A673 (cell line): ENCODE data around the gene LRP1B. TPM values are rescaled to one million over a fixed set of nuclear protein-coding genes. Genes with fewer than 3 reads are reported as not detected.
A peak's percentile ranks its signal among the peaks of the same experiment; 100 is the strongest.

Source experiments
- BruUV-seq: library from RNA; stranded (reverse); fragments of 400-500 nt; replicated peaks from 2 replicates; lab custom pipeline; 2021; lab: Mats Ljungman, UMichigan
- CTCF ChIA-PET: fragments of 300-600 bp; sonication (Branson Sonifier 250); formaldehyde crosslinking; loops from one replicate; lab custom pipeline; 2022; ENCODE audit warnings: antibody characterized with exemption; lab: Charles Lee
- POLR2A ChIA-PET: fragments of 300-600 bp; sonication (Branson Sonifier 250); formaldehyde crosslinking; loops from one replicate; lab custom pipeline; 2022; ENCODE audit warnings: antibody characterized with exemption; ENCODE audit not compliant: low non-redundant PET; lab: Charles Lee
- DNase-seq: peaks from one replicate; pipeline ENCODE4 v3.0.0-alpha.2; 2015; ENCODE audit warnings: low spot score
- H3K27ac ChIP-seq: fragments of 200-600 bp; sonication (generic); 2 replicates; pipeline ENCODE4 v1.5.1; 2016; ENCODE audit warnings: mixed run types, low read depth, mild to moderate bottlenecking, mixed read lengths, antibody characterized with exemption, low read length; ENCODE audit not compliant: poor library complexity, severe bottlenecking
- H3K27me3 ChIP-seq: fragments of 200-600 bp; sonication (generic); replicated peaks from 2 replicates; pipeline ENCODE4 v1.6.1; 2017; ENCODE audit warnings: mixed run types, low read depth, mild to moderate bottlenecking, mixed read lengths, antibody characterized with exemption, low read length; ENCODE audit not compliant: insufficient read depth, poor library complexity
- H3K36me3 ChIP-seq: fragments of 200-600 bp; sonication (generic); 2 replicates; pipeline ENCODE4 v1.6.1; 2016; ENCODE audit warnings: mixed run types, mild to moderate bottlenecking, mixed read lengths, antibody characterized with exemption, low read length; ENCODE audit not compliant: insufficient read depth, poor library complexity, severe bottlenecking
- H3K4me1 ChIP-seq: fragments of 200-600 bp; sonication (generic); 2 replicates; pipeline ENCODE4 v1.6.1; 2017; ENCODE audit warnings: mixed run types, mild to moderate bottlenecking, mixed read lengths, antibody characterized with exemption, low read length; ENCODE audit not compliant: insufficient read depth, poor library complexity, severe bottlenecking
- H3K4me3 ChIP-seq: fragments of 200-600 bp; sonication (generic); 2 replicates; pipeline ENCODE4 v1.5.1; 2016; ENCODE audit warnings: low read depth, mixed run types, mild to moderate bottlenecking, mixed read lengths, low read length; ENCODE audit not compliant: poor library complexity, severe bottlenecking
- H3K9me3 ChIP-seq: fragments of 200-600 bp; sonication (generic); 2 replicates; pipeline ENCODE4 v1.6.1; 2016; ENCODE audit warnings: mixed run types, low read depth, mild to moderate bottlenecking, mixed read lengths, antibody characterized with exemption, low read length; ENCODE audit not compliant: poor library complexity, severe bottlenecking
- EZH2 ChIP-seq: fragments of 200-600 bp; sonication (generic); IDR thresholded peaks from 2 replicates; pipeline ENCODE4 v1.6.1; 2017; ENCODE audit warnings: borderline replicate concordance, low read depth, mild to moderate bottlenecking, mixed read lengths, antibody characterized with exemption, low read length; ENCODE audit not compliant: poor library complexity, severe bottlenecking
- intact Hi-C: fragments of 100-400 bp; cut with micrococcal nuclease; formaldehyde crosslinking; loops from one replicate; pipeline ENCODE4 v1.10.0; 2022; ENCODE audit not compliant: unreplicated experiment
- total RNA-seq: library from RNA; stranded (reverse); gene quantifications from 2 replicates; pipeline ENCODE4 v1.2.3, GENCODE V29; 2021
- TF ChIP-seq, protein P1 (sequence below): fragments of 300-800, 200-600 bp; sonication (generic); conservative IDR thresholded peaks from 2 replicates; pipeline ENCODE4 v1.5.1; 2017; ENCODE audit warnings: low read depth, mild to moderate bottlenecking, antibody characterized with exemption, low read length, moderate library complexity, mixed read lengths

LRP1B gene
- total RNA-seq, 1 experiment from 2014 or later = 9.9 TPM

DNA sequence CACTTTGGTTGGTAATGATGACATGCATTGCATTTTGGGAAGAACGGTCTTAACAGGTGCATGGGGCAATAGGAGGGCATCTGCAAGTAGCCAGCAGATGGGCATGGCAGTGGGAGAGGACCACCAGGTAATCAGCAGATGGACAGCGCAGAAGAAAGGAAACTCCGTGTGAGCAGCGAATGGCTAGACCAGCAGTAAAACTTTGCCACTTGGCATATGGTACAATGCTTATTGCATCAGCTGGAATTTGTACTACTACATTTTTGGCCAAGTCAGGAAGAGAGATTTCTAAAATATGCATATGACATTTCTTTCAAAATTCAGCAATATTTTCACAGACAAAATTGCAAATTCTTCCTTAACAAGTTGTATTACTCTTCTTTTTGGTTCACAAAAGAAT, 768.5 kb downstream of the LRP1B start:
- no peak overlapping the region for H3K4me3 ChIP-seq
- no peaks in the 10 kb centered on the region for H3K4me1 ChIP-seq
- DNase-seq = no peak
- H3K27me3 ChIP-seq = no peaks in the 10 kb centered on the region
- ChIA-PET CTCF (no interaction called here), POLR2A (no interaction called here)
- no peak overlapping the region for H3K27ac ChIP-seq
- intact Hi-C loops = no loop called here
- BruUV-seq = no TSS peak
- TF ChIP-seq EZH2 = no peak
- TF ChIP-seq, protein P1, sequence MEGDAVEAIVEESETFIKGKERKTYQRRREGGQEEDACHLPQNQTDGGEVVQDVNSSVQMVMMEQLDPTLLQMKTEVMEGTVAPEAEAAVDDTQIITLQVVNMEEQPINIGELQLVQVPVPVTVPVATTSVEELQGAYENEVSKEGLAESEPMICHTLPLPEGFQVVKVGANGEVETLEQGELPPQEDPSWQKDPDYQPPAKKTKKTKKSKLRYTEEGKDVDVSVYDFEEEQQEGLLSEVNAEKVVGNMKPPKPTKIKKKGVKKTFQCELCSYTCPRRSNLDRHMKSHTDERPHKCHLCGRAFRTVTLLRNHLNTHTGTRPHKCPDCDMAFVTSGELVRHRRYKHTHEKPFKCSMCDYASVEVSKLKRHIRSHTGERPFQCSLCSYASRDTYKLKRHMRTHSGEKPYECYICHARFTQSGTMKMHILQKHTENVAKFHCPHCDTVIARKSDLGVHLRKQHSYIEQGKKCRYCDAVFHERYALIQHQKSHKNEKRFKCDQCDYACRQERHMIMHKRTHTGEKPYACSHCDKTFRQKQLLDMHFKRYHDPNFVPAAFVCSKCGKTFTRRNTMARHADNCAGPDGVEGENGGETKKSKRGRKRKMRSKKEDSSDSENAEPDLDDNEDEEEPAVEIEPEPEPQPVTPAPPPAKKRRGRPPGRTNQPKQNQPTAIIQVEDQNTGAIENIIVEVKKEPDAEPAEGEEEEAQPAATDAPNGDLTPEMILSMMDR = no peak
- H3K36me3 ChIP-seq = no peaks in the 10 kb centered on the region
- H3K9me3 ChIP-seq = no peaks in the 10 kb centered on the region

- ChIA-PET CTCF (no interaction called here), POLR2A (no interaction called here)
- DNase-seq = no peak
- no peak overlapping the region for H3K27ac ChIP-seq
- BruUV-seq = no TSS peak
- H3K4me3 ChIP-seq = no peak overlapping the region
- intact Hi-C loops = no loop called here
- H3K36me3 ChIP-seq = no peaks in the 10 kb centered on the region
- TF ChIP-seq, protein P1 = no peak
- TF ChIP-seq EZH2 = no peak
- H3K27me3 ChIP-seq = no peaks in the 10 kb centered on the region
- no peaks in the 10 kb centered on the region for H3K9me3 ChIP-seq
- no peaks in the 10 kb centered on the region for H3K4me1 ChIP-seq
These were observed 782.3 kb downstream of the LRP1B start for GRCh38 chr2:141348481-141348880.

- H3K27ac ChIP-seq = peak overlapping the region; percentile 18
- no peak overlapping the region for H3K4me3 ChIP-seq
- peak; percentile 87 for DNase-seq
- no peaks in the 10 kb centered on the region for H3K9me3 ChIP-seq
- H3K4me1 ChIP-seq = no peaks in the 10 kb centered on the region
- no TSS peak for BruUV-seq
- ChIA-PET POLR2A (no interaction called here), CTCF (no interaction called here)
- no peaks in the 10 kb centered on the region for H3K27me3 ChIP-seq
- TF ChIP-seq, protein P1 = no peak
- TF ChIP-seq EZH2 = no peak
- intact Hi-C loops = no loop called here
- H3K36me3 ChIP-seq = no peaks in the 10 kb centered on the region
These were observed 789.4 kb downstream of the LRP1B start for GRCh38 chr2:141341444-141341843.
